B cell (primary cell): ENCODE data around the gene XRCC6. TPM values are rescaled to one million over a fixed set of nuclear protein-coding genes. Genes with fewer than 3 reads are reported as not detected.

ENCODE experiments used
- ATAC-seq: fragments of 200-7000 bp; cut with Tn5 transposase; one replicate; pipeline ENCODE4 v1.10.0; 2021; ENCODE audit warnings: low read depth, mild to moderate bottlenecking, moderate number of reproducible peaks, moderate library complexity
- CTCF ChIA-PET: fragments of 350-600 bp; sonication (Branson Sonifier 250); formaldehyde crosslinking; loops from one replicate; lab custom pipeline; 2021; ENCODE audit warnings: antibody characterized with exemption, inconsistent platforms; lab: Charles Lee
- POLR2A ChIA-PET: fragments of 350-600 bp; sonication (Branson Sonifier 250); formaldehyde crosslinking; loops from one replicate; lab custom pipeline; 2021; ENCODE audit warnings: antibody characterized with exemption; lab: Charles Lee
- DNase-seq: peaks from one replicate; pipeline ENCODE4 v3.0.0; 2013
- H2AFZ ChIP-seq: 2 replicates; pipeline ENCODE4 v1.6.1; 2012; ENCODE audit warnings: mild to moderate bottlenecking, low read depth, low read length; ENCODE audit not compliant: insufficient read depth, poor library complexity, severe bottlenecking
- H3K27ac ChIP-seq, 2 donors: 1 replicate in 1 of 2; 2 replicates in 1 of 2; pipeline ENCODE4 v1.5.1; 2012 to 2013; ENCODE audit warnings: low read length in 2 of 2, mild to moderate bottlenecking in 2 of 2, moderate library complexity in 1 of 2
- H3K27me3 ChIP-seq, 4 experiments: fragments of 200-600 bp in 1 of 4; sonication (generic) in 1 of 4; replicated peaks in 1 of 4; 1 replicate in 2 of 4; 2 replicates in 2 of 4; pipeline versions ENCODE4 v1.6.1 to v1.7.0; 2013 to 2016; ENCODE audit warnings: low read length in 3 of 4, mild to moderate bottlenecking in 2 of 4, mixed read lengths in 1 of 4, moderate library complexity in 1 of 4; ENCODE audit not compliant: insufficient read depth in 4 of 4, control insufficient read depth in 3 of 4; ENCODE audit errors: control extremely low read depth in 1 of 4
- H3K36me3 ChIP-seq, 2 experiments: replicated peaks in 1 of 2; 1 replicate in 1 of 2; 2 replicates in 1 of 2; pipeline versions ENCODE4 v1.6.1 to v1.7.1; 2013; ENCODE audit warnings: low read length in 1 of 2; ENCODE audit not compliant: insufficient read depth in 2 of 2, control insufficient read depth in 1 of 2; ENCODE audit errors: control extremely low read depth in 1 of 2, extremely low read depth in 1 of 2
- H3K4me1 ChIP-seq, 2 donors: fragments of 200-600 bp in 1 of 2; sonication (generic) in 1 of 2; 1 replicate in 1 of 2; 2 replicates in 1 of 2; pipeline versions ENCODE4 v1.5.1 to v1.6.1; 2013 to 2017; ENCODE audit warnings: low read length in 2 of 2; ENCODE audit not compliant: control insufficient read depth in 2 of 2, insufficient read depth in 2 of 2
- H3K4me2 ChIP-seq: replicated peaks from 2 replicates; pipeline ENCODE3; 2012; ENCODE audit warnings: mild to moderate bottlenecking, low read depth, low read length; ENCODE audit not compliant: poor library complexity, severe bottlenecking
- H3K4me3 ChIP-seq, 5 experiments: fragments of 200-600 bp in 1 of 5; sonication (generic) in 1 of 5; 1 replicate in 3 of 5; 2 replicates in 2 of 5; pipeline versions ENCODE4 v1.5.1 to v1.7.0; 2011 to 2016; ENCODE audit warnings: low read length in 4 of 5, mild to moderate bottlenecking in 4 of 5, low read depth in 2 of 5, control low read depth in 1 of 5, moderate library complexity in 1 of 5; ENCODE audit not compliant: insufficient read depth in 1 of 5; ENCODE audit errors: control extremely low read depth in 1 of 5, extremely low read depth in 1 of 5
- H3K79me2 ChIP-seq: fragments of 200-600 bp; sonication (generic); one replicate; pipeline ENCODE4 v1.6.0; 2016; ENCODE audit warnings: low read length; ENCODE audit not compliant: control insufficient read depth, insufficient read depth
- H3K9ac ChIP-seq: fragments of 200-600 bp; sonication (generic); 2 replicates; pipeline ENCODE4 v1.6.1; 2017; ENCODE audit warnings: mild to moderate bottlenecking, low read length, moderate library complexity
- H3K9me3 ChIP-seq, 3 donors: one replicate each; pipeline versions ENCODE4 v1.6.1 to v1.7.1; 2013; ENCODE audit warnings: low read length in 2 of 3; ENCODE audit not compliant: control insufficient read depth in 2 of 3, insufficient read depth in 1 of 3; ENCODE audit errors: control extremely low read depth in 1 of 3
- H4K20me1 ChIP-seq: 2 replicates; pipeline ENCODE4 v1.6.0; 2012; ENCODE audit warnings: mild to moderate bottlenecking, low read length; ENCODE audit not compliant: insufficient read depth, control insufficient read depth, poor library complexity, severe bottlenecking
- H3K27ac Mint-ChIP-seq: one replicate; pipeline ENCODE4 v1.8.0; 2021; ENCODE audit warnings: mixed read lengths
- H3K27me3 Mint-ChIP-seq: one replicate; pipeline ENCODE4 v1.8.0; 2021; ENCODE audit warnings: mixed read lengths
- H3K4me1 Mint-ChIP-seq: one replicate; pipeline ENCODE4 v1.8.0; 2021; ENCODE audit warnings: mixed read lengths
- H3K4me3 Mint-ChIP-seq: one replicate; pipeline ENCODE4 v1.8.0; 2021; ENCODE audit warnings: mixed read lengths
- H3K9me3 Mint-ChIP-seq: one replicate; pipeline ENCODE4 v1.8.0; 2022; ENCODE audit warnings: mixed read lengths; ENCODE audit not compliant: insufficient read depth
- EZH2 ChIP-seq: IDR thresholded peaks from 2 replicates; pipeline ENCODE4 v1.6.1; 2012; ENCODE audit warnings: borderline replicate concordance, low read depth, mild to moderate bottlenecking, moderate library complexity, low read length; ENCODE audit not compliant: insufficient read depth, poor library complexity, severe bottlenecking
- WGBS: methylation state at CpG from one replicate; pipeline ENCODE4 v1.1.5; 2013; ENCODE audit warnings: missing lambda C conversion rate; ENCODE audit not compliant: insufficient coverage; 5-methylcytosine and 5-hydroxymethylcytosine counted together
- intact Hi-C: fragments of 100-400 bp; cut with micrococcal nuclease; formaldehyde crosslinking; loops from one replicate; pipeline ENCODE4 v1.10.0; 2022
- polyA plus RNA-seq: library from polyadenylated mRNA; depleted of rRNA; stranded (reverse); fragments of >200 nt; gene quantifications from 2 replicates; pipeline ENCODE4 v1.2.3, GENCODE V29; 2012
- total RNA-seq, 2 donors: library from RNA; stranded (reverse); fragments of 120-200 nt in 1 of 2; gene quantifications; 1 replicate in 1 of 2; 2 replicates in 1 of 2; pipeline versions ENCODE4 v1.2.3 to v1.2.4, GENCODE V29; 2013 to 2022
- TF ChIP-seq, protein P1 (sequence below): fragments of 200-600 bp; IDR thresholded peaks from one replicate; pipeline ENCODE4 v1.8.0; 2022; ENCODE audit warnings: antibody characterized with exemption, mild to moderate bottlenecking

Gene XRCC6
- total and polyA plus RNA-seq, 2 donors (not counting 1 experiment from before 2014, with no cell fraction given), result 55.4 to 180 TPM

DNA sequence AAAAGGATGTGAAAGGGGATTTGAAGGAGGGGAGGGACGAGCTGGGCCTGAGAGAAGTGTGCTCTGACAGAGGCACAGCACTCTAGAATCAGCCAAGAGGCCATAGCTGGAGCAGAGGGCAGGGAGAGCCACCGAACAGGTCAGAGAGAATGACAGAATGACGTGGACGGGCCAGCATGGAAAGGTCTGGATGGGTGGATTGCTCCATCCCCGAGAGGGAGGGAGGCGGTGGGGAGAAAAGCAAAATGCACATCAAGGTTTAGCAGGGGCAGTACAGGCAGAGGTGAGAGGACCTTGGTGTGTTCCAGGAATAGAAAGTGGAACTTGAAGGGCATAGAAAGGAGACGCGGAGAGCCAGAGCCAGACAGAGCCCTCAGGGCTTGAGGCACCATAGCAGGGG is 38.4 kb upstream of the XRCC6 start:
- no peak overlapping the region for H2AFZ ChIP-seq
- H3K27ac Mint-ChIP-seq, result no peak overlapping the region
- no peaks in the 10 kb centered on the region for H4K20me1 ChIP-seq
- H3K4me3 ChIP-seq, result no peak overlapping the region
- DNase-seq, result no peak
- POLR2A ChIA-PET, result no interaction called here
- CTCF ChIA-PET, result interaction anchor here (1.3 kb wide), 1 partner anchor 180 kb away, joined by 3 read pairs; no protein-coding TSS in a partner anchor
- no peaks in the 10 kb centered on the region for H3K79me2 ChIP-seq
- H3K4me3 Mint-ChIP-seq, result no peak overlapping the region
- no peak overlapping the region for H3K9ac ChIP-seq
- no peak overlapping the region for H3K27ac ChIP-seq
- no peaks in the 10 kb centered on the region for H3K9me3 Mint-ChIP-seq
- no peak for TF ChIP-seq EZH2
- TF ChIP-seq, protein P1, sequence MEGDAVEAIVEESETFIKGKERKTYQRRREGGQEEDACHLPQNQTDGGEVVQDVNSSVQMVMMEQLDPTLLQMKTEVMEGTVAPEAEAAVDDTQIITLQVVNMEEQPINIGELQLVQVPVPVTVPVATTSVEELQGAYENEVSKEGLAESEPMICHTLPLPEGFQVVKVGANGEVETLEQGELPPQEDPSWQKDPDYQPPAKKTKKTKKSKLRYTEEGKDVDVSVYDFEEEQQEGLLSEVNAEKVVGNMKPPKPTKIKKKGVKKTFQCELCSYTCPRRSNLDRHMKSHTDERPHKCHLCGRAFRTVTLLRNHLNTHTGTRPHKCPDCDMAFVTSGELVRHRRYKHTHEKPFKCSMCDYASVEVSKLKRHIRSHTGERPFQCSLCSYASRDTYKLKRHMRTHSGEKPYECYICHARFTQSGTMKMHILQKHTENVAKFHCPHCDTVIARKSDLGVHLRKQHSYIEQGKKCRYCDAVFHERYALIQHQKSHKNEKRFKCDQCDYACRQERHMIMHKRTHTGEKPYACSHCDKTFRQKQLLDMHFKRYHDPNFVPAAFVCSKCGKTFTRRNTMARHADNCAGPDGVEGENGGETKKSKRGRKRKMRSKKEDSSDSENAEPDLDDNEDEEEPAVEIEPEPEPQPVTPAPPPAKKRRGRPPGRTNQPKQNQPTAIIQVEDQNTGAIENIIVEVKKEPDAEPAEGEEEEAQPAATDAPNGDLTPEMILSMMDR, result no peak
- ATAC-seq, result no peak
- 96% methylated on average over 8 of the region's 8 CpGs for WGBS
- H3K4me1 ChIP-seq, result no peaks in the 10 kb centered on the region
- no peaks in the 10 kb centered on the region for H3K4me1 Mint-ChIP-seq
- H3K27me3 Mint-ChIP-seq, result no peaks in the 10 kb centered on the region
- no peaks in the 10 kb centered on the region for H3K9me3 ChIP-seq
- no peaks in the 10 kb centered on the region for H3K27me3 ChIP-seq
- H3K36me3 ChIP-seq, result peaks cover 0 to 12% of the 10 kb centered on the region in 2 experiments
- intact Hi-C loops, result no loop called here
- no peak overlapping the region for H3K4me2 ChIP-seq

DNA sequence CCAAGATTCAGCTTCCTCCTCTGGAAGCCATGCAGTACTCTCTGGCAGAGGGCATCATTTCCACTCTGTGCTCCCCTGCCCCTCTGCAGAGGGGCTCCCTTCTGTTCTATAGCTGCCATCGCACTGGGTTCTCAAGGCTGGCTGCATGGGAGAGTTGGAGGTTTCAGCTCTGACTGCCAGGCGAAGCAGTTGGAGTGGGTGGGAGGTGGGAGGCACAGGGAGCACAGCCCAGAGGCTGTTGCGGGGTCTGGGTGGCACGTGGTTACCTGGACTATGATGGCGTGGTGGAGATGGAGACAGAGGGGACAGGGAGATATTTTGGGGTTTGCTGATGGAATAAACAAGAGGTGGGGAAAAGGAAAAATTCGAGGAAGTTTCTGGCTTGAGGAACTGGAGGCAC is 36.2 kb upstream of the XRCC6 start:
- no peak overlapping the region for H3K27ac Mint-ChIP-seq
- ChIA-PET CTCF (no interaction called here), POLR2A (no interaction called here)
- no peak overlapping the region for H3K27ac ChIP-seq
- intact Hi-C loops, result no loop called here
- H3K4me3 ChIP-seq, result no peak overlapping the region
- peaks cover 6 to 12% of the 10 kb centered on the region in 2 donors for H3K4me1 ChIP-seq
- no peaks in the 10 kb centered on the region for H3K27me3 ChIP-seq
- H3K27me3 Mint-ChIP-seq, result no peaks in the 10 kb centered on the region
- no peaks in the 10 kb centered on the region for H4K20me1 ChIP-seq
- H3K9me3 Mint-ChIP-seq, result no peaks in the 10 kb centered on the region
- ATAC-seq (no peak), DNase-seq (no peak)
- H3K79me2 ChIP-seq, result peaks cover 3% of the 10 kb centered on the region
- H3K36me3 ChIP-seq, result peaks cover 0 to 9% of the 10 kb centered on the region in 2 experiments
- TF ChIP-seq, protein P1, result no peak
- TF ChIP-seq EZH2, result no peak
- no peaks in the 10 kb centered on the region for H3K9me3 ChIP-seq
- no peak overlapping the region for H2AFZ ChIP-seq
- 87% methylated on average over 6 of the region's 6 CpGs for WGBS
- H3K4me1 Mint-ChIP-seq, result peaks cover 10% of the 10 kb centered on the region
- no peak overlapping the region for H3K4me3 Mint-ChIP-seq
- no peak overlapping the region for H3K4me2 ChIP-seq
- H3K9ac ChIP-seq, result no peak overlapping the region
